ENCODE measurements around the gene SLC17A9.
"Not testable (repeated sequence)": the region's sequence is repeated elsewhere in the genome, so short reads cannot be mapped to it uniquely, and the experiment has no call there.

Gene SLC17A9

GRCh38 chr20:62920039-62920645 lies 32.4 kb upstream of the SLC17A9 start:
- no peak for FAIRE-seq

GRCh38 chr20:62921119-62921687 lies 31.3 kb upstream of the SLC17A9 start:
- no peak for FAIRE-seq

- FAIRE-seq: no peak
Measured at GRCh38 chr20:62922451-62922921, 30.0 kb upstream of the SLC17A9 start.

DNA sequence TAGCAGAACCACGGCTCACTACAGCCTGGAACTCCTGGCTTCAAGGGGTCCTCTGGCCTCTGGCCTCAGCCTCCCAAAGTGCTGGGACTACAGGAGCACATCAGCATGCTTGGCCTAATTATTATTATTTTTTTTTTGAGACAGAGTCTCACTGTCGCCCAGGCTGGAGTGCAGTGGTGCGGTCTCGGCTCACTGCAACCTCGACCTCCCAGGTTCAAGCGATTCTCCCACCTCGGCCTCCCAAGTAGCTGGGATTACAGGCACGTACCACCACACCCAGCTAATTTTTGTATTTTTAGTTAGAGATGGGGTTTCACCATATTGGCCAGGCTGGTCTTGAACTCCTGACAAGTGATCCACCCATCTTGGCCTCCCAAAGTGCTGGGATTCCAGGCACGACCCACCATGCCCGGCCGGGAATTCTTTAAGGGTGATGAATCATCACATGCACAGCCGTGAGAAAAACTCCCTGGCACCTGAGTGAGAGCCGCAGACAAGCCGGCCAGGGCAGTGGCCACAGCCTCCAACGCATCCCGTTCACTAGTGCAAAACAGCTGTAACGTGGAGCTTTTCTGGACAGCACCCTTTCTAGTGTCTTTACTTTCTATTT lies 29.3 kb upstream of the SLC17A9 start:
- not testable (repeated sequence) for FAIRE-seq

- FAIRE-seq: no peak
Measured at GRCh38 chr20:62923669-62924441, 28.7 kb upstream of the SLC17A9 start.

DNA sequence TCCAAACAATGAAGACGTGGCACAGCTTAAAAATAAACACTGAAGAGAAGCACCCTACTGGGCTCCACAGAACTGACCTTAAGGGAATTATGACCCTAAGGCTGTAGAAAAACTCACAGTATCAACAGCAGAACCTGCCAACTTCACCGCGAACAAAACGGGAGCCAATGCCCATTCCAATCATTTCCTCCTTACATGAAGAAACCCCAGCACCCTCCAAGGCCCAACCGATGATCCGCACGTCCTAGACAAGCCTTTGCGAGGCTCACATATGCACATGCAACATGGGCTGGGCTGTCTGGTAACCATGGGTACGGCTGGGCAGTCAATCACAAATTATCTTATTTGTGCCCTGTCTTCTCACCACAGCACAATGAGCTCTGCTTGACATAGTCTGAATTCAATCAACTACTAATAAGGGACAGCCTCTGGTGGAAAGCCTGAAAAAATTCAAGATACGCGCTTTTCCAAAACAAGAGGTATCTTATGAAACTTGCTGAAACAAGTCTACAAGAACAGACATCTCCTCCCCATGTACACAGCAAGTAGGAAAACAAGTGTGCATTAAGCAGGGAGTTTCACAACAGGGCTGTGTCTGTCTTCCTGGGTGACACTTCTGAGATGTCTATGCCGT lies 27.9 kb upstream of the SLC17A9 start:
- FAIRE-seq: no peak

DNA sequence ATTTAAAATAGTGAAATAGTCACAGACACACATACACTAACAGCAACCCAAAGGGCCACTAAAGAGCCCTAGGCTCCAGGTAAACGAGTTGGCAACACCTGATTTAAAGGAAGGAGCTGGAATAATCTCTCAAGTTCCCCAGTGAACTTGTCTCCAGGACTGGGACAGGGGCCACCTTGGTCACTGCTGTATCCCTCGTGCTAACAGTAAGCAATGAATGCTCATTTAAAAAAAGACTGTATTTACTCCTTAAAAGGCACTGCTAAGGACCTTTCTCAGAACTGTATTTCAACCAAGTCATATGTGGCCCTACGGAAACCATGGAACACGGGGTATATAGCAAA lies 27.5 kb upstream of the SLC17A9 start:
- FAIRE-seq: no peak

- no peak for FAIRE-seq
Measured at GRCh38 chr20:62925420-62926228, 26.9 kb upstream of the SLC17A9 start.

- no peak for FAIRE-seq
Measured at GRCh38 chr20:62926229-62927127, 26.0 kb upstream of the SLC17A9 start, which contains the start of gene DIDO1. Gene DIDO1, minus strand, starts transcription at chr20:62926505.

DNA sequence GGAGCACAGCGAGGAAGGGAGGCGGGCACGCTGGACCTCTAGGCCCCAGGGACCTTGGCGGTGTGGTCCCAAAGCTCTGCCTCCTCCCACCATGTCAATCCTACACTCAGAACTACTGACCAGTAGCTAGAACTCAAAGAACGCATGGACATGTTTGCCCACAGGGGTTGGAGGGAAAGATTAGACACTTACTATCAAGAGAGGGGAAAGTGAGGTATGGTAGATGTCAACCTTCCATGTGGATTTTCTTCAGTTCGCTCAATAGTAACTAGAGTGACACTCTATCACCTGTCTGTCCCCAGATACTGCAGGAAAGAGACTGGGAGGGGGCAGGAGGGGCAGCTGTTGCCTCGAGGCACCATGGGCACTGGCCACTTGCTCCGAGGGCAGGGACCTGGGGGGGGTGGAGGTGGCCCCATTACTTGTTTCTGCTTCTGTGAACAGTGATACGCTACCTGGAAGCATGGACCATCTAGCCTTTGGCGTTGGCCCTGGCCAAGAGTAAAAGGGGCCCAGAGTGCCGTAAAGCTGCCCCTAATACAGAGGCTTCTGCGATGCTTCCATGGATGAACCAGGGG lies 25.3 kb upstream of the SLC17A9 start:
- no peak for FAIRE-seq

- FAIRE-seq: no peak
Measured at GRCh38 chr20:62928246-62928939, 24.1 kb upstream of the SLC17A9 start.

GRCh38 chr20:62929051-62929538 lies 23.4 kb upstream of the SLC17A9 start:
- no peak for FAIRE-seq

GRCh38 chr20:62931464-62931863 lies 21.0 kb upstream of the SLC17A9 start:
- FAIRE-seq: no peak

GRCh38 chr20:62933966-62934365 lies 18.5 kb upstream of the SLC17A9 start:
- FAIRE-seq: no peak

- FAIRE-seq: no peak
Measured at GRCh38 chr20:62935204-62935967, 17.1 kb upstream of the SLC17A9 start.

DNA sequence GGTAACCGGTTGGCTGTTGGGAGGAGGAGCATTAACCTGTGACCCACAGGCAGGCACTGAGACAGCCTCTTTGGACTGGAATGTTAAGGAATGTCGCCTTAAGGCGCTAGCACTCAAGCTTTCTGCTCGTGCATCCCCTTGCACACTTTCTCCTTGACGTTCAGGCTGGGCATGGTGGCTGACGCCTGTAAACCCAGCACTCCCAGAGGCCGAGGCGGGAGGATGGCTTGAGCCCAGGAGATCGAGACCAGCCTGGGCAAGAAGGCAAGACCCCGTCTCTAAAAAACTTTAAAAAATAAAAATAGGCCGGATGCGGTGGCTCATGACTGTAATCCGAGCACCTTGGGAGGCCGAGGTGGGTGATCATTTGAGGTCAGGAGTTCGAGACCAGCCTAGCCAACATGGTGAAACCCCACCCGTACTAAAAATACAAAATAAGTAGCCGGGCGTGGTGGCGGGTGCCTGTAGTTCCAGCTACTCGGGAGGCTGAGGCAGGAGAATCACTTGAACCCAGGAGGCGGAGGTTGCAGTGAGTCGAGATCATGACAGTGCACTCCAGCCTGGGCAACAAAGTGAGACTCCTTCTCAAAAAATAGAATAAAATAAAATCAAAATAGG lies 16.4 kb upstream of the SLC17A9 start:
- FAIRE-seq: no peak

DNA sequence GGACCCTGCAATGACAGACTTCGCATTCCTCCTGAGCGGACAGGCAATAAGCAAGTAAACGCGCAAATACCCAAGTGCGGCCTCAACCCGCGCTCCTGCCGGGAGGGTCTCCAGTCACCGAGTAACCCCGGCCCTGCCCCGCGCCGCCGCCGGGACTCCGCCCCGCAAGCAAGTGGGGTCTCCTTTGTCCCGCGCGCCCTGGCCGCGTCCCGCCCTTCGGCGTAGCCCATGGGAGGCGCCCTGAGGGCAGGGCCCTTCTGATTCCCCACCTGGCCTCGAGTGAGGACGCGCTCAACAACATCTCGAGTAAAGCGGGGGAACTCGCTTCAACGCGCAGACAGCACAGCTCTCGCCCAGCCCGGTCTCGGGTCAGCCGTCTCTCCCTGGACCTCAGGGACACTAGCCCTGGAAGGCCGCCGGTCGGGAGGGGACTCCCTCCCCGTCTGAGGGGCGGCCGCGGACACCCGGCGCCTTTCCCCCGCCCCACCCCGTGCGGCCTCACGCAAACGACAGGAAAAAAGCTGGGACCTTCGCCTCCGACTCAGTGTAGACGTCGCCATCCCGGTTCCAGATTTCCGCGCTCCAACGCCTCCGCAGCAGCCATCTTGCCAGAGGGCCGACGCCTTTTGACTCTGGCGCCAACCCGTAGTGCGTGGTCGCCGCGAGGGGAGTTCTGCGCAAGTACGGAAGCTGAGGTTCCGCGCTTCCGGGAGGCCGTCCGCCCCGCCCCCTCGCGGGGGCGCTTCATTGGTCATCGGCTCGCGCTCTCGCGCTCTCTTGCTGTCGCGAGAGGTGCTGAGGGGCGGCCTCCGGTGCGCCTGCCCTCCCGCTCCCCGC lies 15.0 kb upstream of the SLC17A9 start:
- FAIRE-seq: no peak

Measured in A204.1 (cell line).